RWPE1 (cell line): Measurements from ENCODE around the gene PDCD11.
"Not testable (repeated sequence)": the region's sequence is repeated elsewhere in the genome, so short reads cannot be mapped to it uniquely, and the experiment has no call there.

Source experiments
- CTCF ChIA-PET: fragments of 350-600 bp; sonication (Branson Sonifier 250); formaldehyde crosslinking; extraction: SDS; loops from one replicate; lab custom pipeline; 2021; lab: Yijun Ruan, JAX
- POLR2A ChIA-PET: fragments of 400-600 bp; formaldehyde crosslinking; extraction: SDS; loops from one replicate; lab custom pipeline; 2020; ENCODE audit warnings: antibody characterized with exemption; ENCODE audit not compliant: low non-redundant PET; lab: Yijun Ruan, JAX
- DNase-seq: peaks from one replicate; pipeline ENCODE4 v3.0.0; 2012; ENCODE audit warnings: low spot score
- H3K27ac ChIP-seq: fragments of 450-650 bp; 2 replicates; pipeline ENCODE4 v1.5.1; 2017
- CTCF ChIP-seq: fragments of 450-650 bp; conservative IDR thresholded peaks from 2 replicates; pipeline ENCODE4 v1.5.1; 2017; ENCODE audit warnings: low read depth, mild to moderate bottlenecking

The PDCD11 gene

GRCh38 chr10:103396067-103396788, at the start of gene PDCD11, which contains the start of gene ATP5MK:
TSS of gene PDCD11 (plus strand) at chr10:103396626. CDS start at chr10:103398427, 1,801 bp downstream.
TSS of gene ATP5MK (minus strand) at chr10:103396475. CDS start at chr10:103392457, 4,018 bp downstream.
- ChIA-PET CTCF (no interaction called here), POLR2A (interaction anchor here (0.6 to 1.6 kb wide), 3 partner anchors 28 to 289 kb away, joined by 3 to 4 read pairs (median 3); no protein-coding TSS in a partner anchor)
- peak; percentile 99 for DNase-seq
- no peak for TF ChIP-seq CTCF
- peak within 1 kb of the TSS; percentile 75 for H3K27ac ChIP-seq

GRCh38 chr10:103350175-103350516, 46.3 kb upstream of the PDCD11 start:
- CTCF ChIA-PET = no interaction called here
- no peak for DNase-seq
- H3K27ac ChIP-seq = peak overlapping the region; percentile 77
- POLR2A ChIA-PET = interaction anchor here (0.6 kb wide), 1 partner anchor 15 kb away, joined by 3 read pairs; no protein-coding TSS in a partner anchor
- TF ChIP-seq CTCF = no peak

- peak within 1 kb of the TSS; percentile 77 for H3K27ac ChIP-seq
- no peak for TF ChIP-seq CTCF
- POLR2A ChIA-PET = interaction anchor here (0.6 kb wide), 1 partner anchor 14 kb away, joined by 3 read pairs; no protein-coding TSS in a partner anchor
- CTCF ChIA-PET = no interaction called here
- DNase-seq = peak; percentile 94
These were observed 45.7 kb upstream of the PDCD11 start, which contains the start of gene PCGF6 for GRCh38 chr10:103350517-103351260. TSS of gene PCGF6 (minus strand) at chr10:103351140. CDS start at chr10:103351066, 74 bp downstream.

GRCh38 chr10:103353281-103353680, 43.1 kb upstream of the PDCD11 start:
- POLR2A ChIA-PET = interaction anchor here (0.6 kb wide), 1 partner anchor 501 kb away, joined by 3 read pairs; no protein-coding TSS in a partner anchor
- DNase-seq = no peak
- CTCF ChIA-PET = interaction anchor here (0.7 to 1.5 kb wide), 4 partner anchors 19 to 703 kb away, joined by 4 to 6 read pairs (median 4); no protein-coding TSS in a partner anchor

GRCh38 chr10:103354567-103354966, 41.9 kb upstream of the PDCD11 start:
- H3K27ac ChIP-seq, POLR2A ChIA-PET, DNase-seq, CTCF ChIA-PET: not testable (repeated sequence)

More at GRCh38 chr10:103353281-103353680, 43.1 kb upstream of the PDCD11 start:
- no peak overlapping the region for H3K27ac ChIP-seq
- TF ChIP-seq CTCF = no peak

- CTCF ChIA-PET = interaction anchor here (0.5 kb wide), 1 partner anchor 15 kb away, joined by 4 read pairs; no protein-coding TSS in a partner anchor
- no peak overlapping the region for H3K27ac ChIP-seq
- DNase-seq = no peak
- TF ChIP-seq CTCF = no peak
- POLR2A ChIA-PET = no interaction called here
These were observed 40.4 kb upstream of the PDCD11 start for GRCh38 chr10:103355906-103356599.

GRCh38 chr10:103359493-103359892, 36.9 kb upstream of the PDCD11 start:
- DNase-seq, POLR2A ChIA-PET, H3K27ac ChIP-seq, CTCF ChIA-PET: not testable (repeated sequence)

- H3K27ac ChIP-seq = peak overlapping the region; percentile 15; the same call in 1 of the 2 replicates
- DNase-seq = peak; percentile 86
- POLR2A ChIA-PET, CTCF ChIA-PET: not testable (repeated sequence)
These were observed 35.6 kb upstream of the PDCD11 start for GRCh38 chr10:103360791-103361190.
